Measurements from ENCODE around the gene CSTPP1. TPM values are rescaled to one million over a fixed set of nuclear protein-coding genes. Genes with fewer than 3 reads are reported as not detected.

Gene CSTPP1
- total and polyA plus RNA-seq, 2 donors (not counting 3 experiments of a cell fraction or from before 2014, with no cell fraction given) = 25.9 to 38.2 TPM

- no peaks in the 10 kb centered on the region for H3K36me3 ChIP-seq (ENCODE audit: control insufficient read depth in 2 of 2, extremely low read depth in 1 of 2, insufficient read depth in 2 of 2, low read length in 2 of 2)
- ChIA-PET CTCF (interaction anchor here (1.0 to 1.4 kb wide), 3 partner anchors 15 to 177 kb away, joined by 3 to 6 read pairs (median 5); no protein-coding TSS in a partner anchor), POLR2A (no interaction called here)
- no peak overlapping the region for H3K27ac ChIP-seq (ENCODE audit: insufficient read depth, low read depth, low read length)
- FAIRE-seq (no peak), DNase-seq (ENCODE audit: low read depth, low spot score) (no peak)
- no peaks in the 10 kb centered on the region for H4K20me1 ChIP-seq (replicated peaks; ENCODE audit: control insufficient read depth, extremely low read depth, insufficient read depth, low read length)
- H3K9ac ChIP-seq (replicated peaks; ENCODE audit: extremely low read depth, insufficient read depth, low read length) = no peak overlapping the region
- H3K27me3 ChIP-seq (ENCODE audit: control insufficient read depth in 2 of 2, insufficient read depth in 2 of 2, low read length in 2 of 2) = no peaks in the 10 kb centered on the region
- H3K4me3 ChIP-seq (replicated peaks in 1 of 3; ENCODE audit: insufficient read depth in 1 of 3, low read depth in 1 of 3, low read length in 3 of 3) = no peak overlapping the region
- no peak for TF ChIP-seq FOS (IDR thresholded peaks at IDR 0.05; ENCODE audit: borderline replicate concordance, insufficient read depth, low read length)
- TF ChIP-seq MAX (IDR thresholded peaks at IDR 0.05; ENCODE audit: insufficient read depth, insufficient read length) = no peak
- TF ChIP-seq MYC (IDR thresholded peaks at IDR 0.05; ENCODE audit: low read depth, low read length) = no peak
- no peaks in the 10 kb centered on the region for H3K79me2 ChIP-seq (ENCODE audit: control insufficient read depth, insufficient read depth, low read length)
- no peak overlapping the region for H3K4me2 ChIP-seq (ENCODE audit: insufficient read depth, low read length)
- H3K9me1 ChIP-seq (replicated peaks; ENCODE audit: control insufficient read depth, extremely low read depth, insufficient read depth, low read length) = peaks cover 1% of the 10 kb centered on the region
- no peak overlapping the region for H2AFZ ChIP-seq (ENCODE audit: low read depth, low read length)
- dilution Hi-C loops (cut with MboI; ENCODE audit: extremely low pct_ligation_motif_present, low sequenced_read_pairs) (no loop called here), intact Hi-C loops (cut with micrococcal nuclease) (no loop called here)
- peaks cover 11% of the 10 kb centered on the region for H3K4me1 ChIP-seq (ENCODE audit: control insufficient read depth, extremely low read depth, insufficient read depth, low read length)
- no TSS peak for BruUV-seq (replicated peaks)
- no peaks in the 10 kb centered on the region for H3K9me3 ChIP-seq (replicated peaks; ENCODE audit: control insufficient read depth, insufficient read depth, low read length)
Observed at GRCh38 chr11:46976182-46976854, 39.8 kb downstream of the CSTPP1 start.

DNA sequence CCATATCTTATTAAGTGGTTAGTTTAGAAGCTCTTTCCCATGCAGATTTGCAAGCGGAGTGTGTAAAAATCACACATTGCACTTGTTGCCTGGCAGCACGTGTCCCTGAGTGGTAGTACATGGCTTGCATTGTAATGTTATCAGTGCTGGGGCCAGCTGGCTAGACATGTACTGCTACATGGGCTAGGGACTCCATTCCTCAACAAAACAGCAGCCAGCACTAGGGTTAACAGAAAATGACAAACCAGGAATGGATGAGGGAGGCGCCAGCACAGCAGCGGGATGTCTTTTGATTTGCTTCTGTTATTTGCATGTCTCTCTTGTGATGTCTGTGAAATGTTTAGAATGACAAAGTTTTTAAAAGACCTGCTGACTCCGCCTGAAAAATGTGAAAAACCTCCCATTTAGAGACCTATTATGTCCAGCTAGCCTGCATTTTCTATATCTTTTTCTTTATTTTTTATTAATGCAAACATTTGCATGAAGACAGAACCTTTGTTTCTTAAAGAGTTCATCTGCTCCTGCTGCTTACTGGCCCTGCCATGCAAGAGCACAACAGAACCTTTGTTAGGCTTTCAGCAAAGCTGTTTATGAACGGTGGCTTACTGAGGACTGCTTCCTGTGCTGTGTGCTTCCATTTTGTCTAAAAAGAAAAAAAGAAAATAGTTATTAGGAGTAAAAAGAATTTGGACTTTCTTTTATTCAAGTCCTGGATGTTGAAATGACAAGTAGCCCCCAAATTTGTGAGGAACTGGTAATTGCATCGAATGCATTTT, 40.7 kb downstream of the CSTPP1 start:
- Histone ChIP-seq H4K20me1 (replicated peaks; ENCODE audit: control insufficient read depth, extremely low read depth, insufficient read depth, low read length) (no peaks in the 10 kb centered on the region), H3K27me3 (ENCODE audit: control insufficient read depth in 2 of 2, insufficient read depth in 2 of 2, low read length in 2 of 2) (no peaks in the 10 kb centered on the region), H3K4me1 (ENCODE audit: control insufficient read depth, extremely low read depth, insufficient read depth, low read length) (peaks cover 11% of the 10 kb centered on the region), H3K4me2 (ENCODE audit: insufficient read depth, low read length) (peak overlapping the region; percentile 36), H3K27ac (ENCODE audit: insufficient read depth, low read depth, low read length) (no peak overlapping the region), H3K9ac (replicated peaks; ENCODE audit: extremely low read depth, insufficient read depth, low read length) (no peak overlapping the region), H2AFZ (ENCODE audit: low read depth, low read length) (no peak overlapping the region), H3K4me3 (replicated peaks in 1 of 3; ENCODE audit: insufficient read depth in 1 of 3, low read depth in 1 of 3, low read length in 3 of 3) (no peak overlapping the region), H3K79me2 (ENCODE audit: control insufficient read depth, insufficient read depth, low read length) (no peaks in the 10 kb centered on the region), H3K9me3 (replicated peaks; ENCODE audit: control insufficient read depth, insufficient read depth, low read length) (no peaks in the 10 kb centered on the region), H3K9me1 (replicated peaks; ENCODE audit: control insufficient read depth, extremely low read depth, insufficient read depth, low read length) (peaks cover 2% of the 10 kb centered on the region), H3K36me3 (ENCODE audit: control insufficient read depth in 2 of 2, extremely low read depth in 1 of 2, insufficient read depth in 2 of 2, low read length in 2 of 2) (no peaks in the 10 kb centered on the region)
- intact Hi-C loops (cut with micrococcal nuclease) = no loop called here
- no peak for DNase-seq (ENCODE audit: low read depth, low spot score)
- TF ChIP-seq MYC (IDR thresholded peaks at IDR 0.05; ENCODE audit: low read depth, low read length) (no peak), POLR2A (IDR thresholded peaks at IDR 0.05; ENCODE audit: low read depth, low read length) (no peak), MAX (IDR thresholded peaks at IDR 0.05; ENCODE audit: insufficient read depth, insufficient read length) (no peak), FOS (IDR thresholded peaks at IDR 0.05; ENCODE audit: borderline replicate concordance, insufficient read depth, low read length) (no peak), POLR2AphosphoS5 (IDR thresholded peaks at IDR 0.05; ENCODE audit: insufficient read depth, low read depth, low read length) (no peak), GATA2 (IDR thresholded peaks at IDR 0.05; ENCODE audit: insufficient read depth, insufficient read length, low read depth, low read length) (no peak), JUN (IDR thresholded peaks at IDR 0.05; ENCODE audit: borderline replicate concordance, insufficient read depth, insufficient read length, low read depth) (no peak), EZH2 (IDR thresholded peaks at IDR 0.05; ENCODE audit: borderline replicate concordance, low read depth, low read length, severe bottlenecking) (no peak)
- TF ChIP-seq, protein P1, sequence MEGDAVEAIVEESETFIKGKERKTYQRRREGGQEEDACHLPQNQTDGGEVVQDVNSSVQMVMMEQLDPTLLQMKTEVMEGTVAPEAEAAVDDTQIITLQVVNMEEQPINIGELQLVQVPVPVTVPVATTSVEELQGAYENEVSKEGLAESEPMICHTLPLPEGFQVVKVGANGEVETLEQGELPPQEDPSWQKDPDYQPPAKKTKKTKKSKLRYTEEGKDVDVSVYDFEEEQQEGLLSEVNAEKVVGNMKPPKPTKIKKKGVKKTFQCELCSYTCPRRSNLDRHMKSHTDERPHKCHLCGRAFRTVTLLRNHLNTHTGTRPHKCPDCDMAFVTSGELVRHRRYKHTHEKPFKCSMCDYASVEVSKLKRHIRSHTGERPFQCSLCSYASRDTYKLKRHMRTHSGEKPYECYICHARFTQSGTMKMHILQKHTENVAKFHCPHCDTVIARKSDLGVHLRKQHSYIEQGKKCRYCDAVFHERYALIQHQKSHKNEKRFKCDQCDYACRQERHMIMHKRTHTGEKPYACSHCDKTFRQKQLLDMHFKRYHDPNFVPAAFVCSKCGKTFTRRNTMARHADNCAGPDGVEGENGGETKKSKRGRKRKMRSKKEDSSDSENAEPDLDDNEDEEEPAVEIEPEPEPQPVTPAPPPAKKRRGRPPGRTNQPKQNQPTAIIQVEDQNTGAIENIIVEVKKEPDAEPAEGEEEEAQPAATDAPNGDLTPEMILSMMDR (IDR thresholded peaks at IDR 0.05; ENCODE audit: extremely low read depth in 1 of 2, insufficient read depth in 1 of 2, low read depth in 1 of 2, low read length in 2 of 2) = no peak
- CTCF ChIA-PET = interaction anchor here (1.0 to 1.3 kb wide), 2 partner anchors 14 to 176 kb away, joined by 3 to 6 read pairs; no protein-coding TSS in a partner anchor
- POLR2A ChIA-PET = no interaction called here
- dilution Hi-C loops (cut with MboI; ENCODE audit: extremely low pct_ligation_motif_present, low sequenced_read_pairs) = no loop called here
- no peak for FAIRE-seq
- no TSS peak for BruUV-seq (replicated peaks)

Measured in endothelial cell of umbilical vein (primary cell).